ENCODE measurements around the gene SYT5.

Gene SYT5

GRCh38 chr19:55145232-55145631 is 34.9 kb downstream of the SYT5 start:
- no peak for DNase-seq

DNA sequence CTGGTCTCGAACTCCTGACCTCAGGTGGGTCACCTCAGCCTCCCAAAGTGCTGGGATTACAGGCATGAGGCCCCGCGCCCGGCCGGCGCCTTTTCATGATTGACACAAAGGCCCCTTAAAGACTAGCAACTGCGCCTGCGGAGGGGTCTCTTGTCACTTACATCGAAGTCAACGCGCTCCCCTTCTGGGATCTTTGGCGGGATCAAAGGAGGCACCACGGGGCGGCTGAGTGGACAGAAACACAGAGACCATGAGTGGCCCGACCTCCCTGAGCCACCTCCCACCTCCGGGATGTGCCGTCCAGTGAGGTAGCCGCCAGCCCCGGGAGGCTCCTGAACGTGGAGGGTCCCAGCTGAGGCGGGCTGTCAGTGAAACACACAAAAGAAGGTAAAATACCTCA is 38.4 kb downstream of the SYT5 start:
- DNase-seq = no peak

DNA sequence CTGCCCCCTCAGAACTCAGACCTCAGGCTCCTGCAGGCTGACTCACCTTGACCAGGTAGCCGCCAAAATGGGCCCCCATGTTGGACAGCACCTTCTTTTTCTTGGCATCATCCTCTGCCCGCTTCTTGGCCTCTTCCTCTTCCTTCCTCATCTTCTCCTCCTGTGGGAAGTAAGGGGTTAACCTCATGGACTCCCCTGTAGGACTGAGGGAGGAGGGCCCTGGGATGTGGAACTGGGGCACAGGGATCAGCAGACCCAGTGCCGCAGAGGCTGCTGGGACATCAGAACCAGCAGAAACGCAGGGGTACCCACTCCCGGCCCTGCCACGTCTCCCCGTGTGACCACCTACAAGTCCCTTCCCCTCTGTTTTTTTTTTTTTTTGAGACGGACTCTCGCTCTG is 42.2 kb downstream of the SYT5 start:
- DNase-seq = no peak

DNA sequence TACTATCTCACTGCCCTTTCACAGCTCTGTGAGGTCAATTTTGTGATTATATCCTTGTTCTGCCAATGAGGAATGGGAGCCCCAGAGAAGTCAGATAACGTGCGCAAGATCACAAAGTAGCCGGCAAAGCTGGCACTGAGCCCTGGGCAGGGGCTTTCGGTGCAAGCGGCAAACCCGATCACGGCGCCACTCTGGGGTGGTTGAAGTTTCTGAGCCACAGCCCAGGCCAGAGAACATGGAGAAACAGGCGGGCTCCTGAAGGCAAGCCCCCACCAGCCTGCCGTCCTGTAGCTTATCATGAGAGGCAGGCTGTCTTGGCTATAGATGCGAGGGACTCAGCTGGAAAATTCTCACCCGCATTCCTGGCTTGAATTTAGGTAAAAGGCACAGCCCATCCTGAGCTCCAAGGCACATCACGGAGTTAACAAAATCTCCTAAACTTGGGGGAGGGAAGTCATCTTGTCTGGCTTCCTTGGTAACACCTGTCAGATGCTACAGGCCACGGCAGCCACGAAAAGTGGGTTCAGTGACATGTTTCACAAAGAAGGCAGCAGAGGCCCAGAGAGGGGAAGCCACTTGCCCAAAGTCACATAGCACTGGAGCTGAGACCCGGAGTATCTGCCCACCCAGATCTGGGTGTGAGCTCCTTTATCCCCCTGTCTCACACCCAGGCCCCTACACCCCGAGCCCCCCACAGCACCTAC is 43.5 kb downstream of the SYT5 start:
- DNase-seq = no peak

GRCh38 chr19:55134736-55135135 is 45.4 kb downstream of the SYT5 start:
- DNase-seq = no peak

DNA sequence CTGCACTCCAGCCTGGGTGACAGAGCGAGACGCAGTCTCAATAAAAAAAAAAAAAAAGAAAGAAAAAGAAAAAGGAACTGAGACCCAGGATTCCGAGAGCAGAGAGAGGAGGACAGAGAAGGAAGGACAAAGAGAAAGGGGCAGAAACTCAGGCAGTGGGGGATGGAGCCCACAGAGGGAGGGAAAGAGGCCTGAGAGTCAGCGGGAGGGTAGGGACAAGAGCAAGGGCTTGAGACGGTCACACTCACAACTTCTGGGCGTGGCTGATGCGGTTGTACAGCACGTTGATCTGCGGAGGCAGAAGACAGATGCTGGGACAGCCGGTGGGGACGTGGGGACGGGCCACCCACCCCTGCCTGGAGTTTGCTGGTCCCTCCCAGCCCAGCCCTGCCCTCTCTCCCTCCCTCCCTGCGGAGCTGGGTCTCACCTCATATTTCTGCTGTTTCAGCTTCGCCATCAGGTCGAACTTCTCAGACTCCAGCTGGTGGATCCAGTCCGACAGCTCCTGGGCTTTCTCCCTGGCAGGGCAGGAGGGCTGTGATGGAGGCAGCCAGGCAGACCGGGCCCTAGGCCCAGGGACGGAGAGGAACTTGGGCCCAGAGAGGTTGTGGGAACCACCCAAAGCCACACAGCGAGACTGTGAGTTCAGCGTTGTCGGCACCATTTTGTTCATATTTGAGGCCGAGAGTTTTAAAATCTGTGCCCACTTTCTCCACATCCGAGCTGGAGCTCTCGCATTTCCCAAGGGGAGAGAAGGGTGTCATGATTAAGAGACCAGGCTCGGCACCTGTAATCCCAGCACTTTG is 46.2 kb downstream of the SYT5 start:
- no peak for DNase-seq

DNA sequence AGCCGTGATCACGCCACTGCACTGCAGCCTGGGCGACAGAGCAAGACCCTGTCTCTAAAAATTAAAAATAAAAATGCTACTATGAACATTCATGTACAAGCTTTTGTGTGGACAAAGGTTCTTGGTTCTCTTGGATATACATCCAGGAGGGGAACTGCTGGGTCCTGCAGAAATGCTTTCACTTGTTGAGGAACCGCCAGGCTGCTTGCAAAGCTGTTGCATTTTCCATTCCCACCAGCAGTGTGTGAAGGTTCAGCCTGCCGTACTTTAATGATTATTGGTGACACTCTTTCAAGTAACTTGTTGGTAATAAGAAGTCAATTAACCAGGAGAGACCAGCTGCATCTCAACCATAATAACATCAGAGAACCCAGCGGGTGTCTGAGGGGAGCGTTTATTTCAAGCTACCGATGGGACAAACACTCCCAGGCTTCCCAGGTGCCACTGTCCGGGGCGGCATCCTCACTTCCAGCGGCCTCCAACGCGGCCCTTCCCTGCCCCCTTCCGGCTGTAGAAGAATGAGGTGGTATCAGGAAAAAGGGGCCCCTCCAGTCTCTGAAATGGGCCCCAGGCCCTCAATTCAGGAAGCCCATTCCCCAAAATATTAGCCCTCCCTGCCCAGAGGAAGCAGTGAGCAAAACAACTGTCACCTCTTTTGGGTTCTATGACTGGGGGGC is 47.5 kb downstream of the SYT5 start:
- DNase-seq = no peak

DNA sequence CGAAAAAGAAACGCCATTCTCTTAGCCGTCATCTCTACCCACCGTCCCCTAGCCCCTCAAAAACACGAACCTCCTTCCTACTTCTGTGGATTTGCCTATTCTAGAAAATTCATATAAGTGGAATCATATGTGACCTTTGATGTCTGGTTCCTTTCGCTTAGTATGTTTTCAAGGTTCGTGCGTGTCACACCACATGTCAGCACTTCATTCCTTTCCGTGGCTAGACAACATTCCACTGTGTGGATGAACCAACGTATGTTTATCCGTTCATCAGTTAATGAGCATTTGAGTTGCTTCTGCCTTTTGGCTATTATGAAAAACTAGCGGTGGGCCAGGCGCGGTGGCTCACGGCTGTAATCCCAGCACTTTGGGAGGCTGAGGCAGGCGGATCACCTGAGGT is 48.7 kb downstream of the SYT5 start:
- no peak for DNase-seq
